ENCODE measurements around the gene BBS9. TPM values are rescaled to one million over a fixed set of nuclear protein-coding genes. Genes with fewer than 3 reads are reported as not detected.

Gene BBS9
- total and polyA plus RNA-seq, 2 donors from 2014 or later: 9.0 to 23.4 TPM

GRCh38 chr7:33334349-33334748 lies 205.0 kb downstream of the BBS9 start:
- Histone ChIP-seq H3K9ac (ENCODE audit: low read length in 3 of 3) (no peak overlapping the region), H3K27ac (ENCODE audit: low read depth in 2 of 2, low read length in 2 of 2) (no peak overlapping the region), H3K4me3 (ENCODE audit: low read length in 3 of 3) (no peak overlapping the region), H3K9me3 (ENCODE audit: control insufficient read depth in 2 of 3, insufficient read depth in 1 of 3, low read length in 3 of 3) (no peaks in the 10 kb centered on the region), H3K27me3 (ENCODE audit: control insufficient read depth, insufficient read depth, low read length) (no peaks in the 10 kb centered on the region), H3K36me3 (ENCODE audit: control insufficient read depth in 2 of 3, insufficient read depth in 3 of 3, low read length in 3 of 3) (no peaks in the 10 kb centered on the region), H3K4me1 (ENCODE audit: control insufficient read depth in 2 of 3, insufficient read depth in 2 of 3, low read depth in 1 of 3, low read length in 3 of 3) (no peaks in the 10 kb centered on the region)
- FAIRE-seq (no peak), DNase-seq (peak in 2 of 5 donors; percentile 23 to 33)
- intact Hi-C loops (cut with DNase I): no loop called here
- TF ChIP-seq CTCF (IDR thresholded peaks at IDR 0.05; ENCODE audit: borderline replicate concordance, extremely low read depth, insufficient read depth): peak; percentile 28

- TF ChIP-seq CTCF (IDR thresholded peaks at IDR 0.05; ENCODE audit: borderline replicate concordance, extremely low read depth, insufficient read depth): no peak
- no peaks in the 10 kb centered on the region for H3K27me3 ChIP-seq (ENCODE audit: control insufficient read depth, insufficient read depth, low read length)
- H3K4me3 ChIP-seq (ENCODE audit: low read length in 3 of 3): no peak overlapping the region
- no peak overlapping the region for H3K27ac ChIP-seq (ENCODE audit: low read depth in 2 of 2, low read length in 2 of 2)
- H3K36me3 ChIP-seq (ENCODE audit: control insufficient read depth in 2 of 3, insufficient read depth in 3 of 3, low read length in 3 of 3): peaks cover 0 to 2% (median 0%) of the 10 kb centered on the region in 3 donors
- H3K4me1 ChIP-seq (ENCODE audit: control insufficient read depth in 2 of 3, insufficient read depth in 2 of 3, low read depth in 1 of 3, low read length in 3 of 3): no peaks in the 10 kb centered on the region
- DNase-seq (no peak), FAIRE-seq (no peak)
- H3K9me3 ChIP-seq (ENCODE audit: control insufficient read depth in 2 of 3, insufficient read depth in 1 of 3, low read length in 3 of 3): no peaks in the 10 kb centered on the region
- H3K9ac ChIP-seq (ENCODE audit: low read length in 3 of 3): no peak overlapping the region
- intact Hi-C loops (cut with DNase I): no loop called here
These were observed 207.5 kb downstream of the BBS9 start for GRCh38 chr7:33336820-33337219.

GRCh38 chr7:33339074-33339790 lies 209.9 kb downstream of the BBS9 start:
- intact Hi-C loops (cut with DNase I): no loop called here

More at GRCh38 chr7:33339074-33339790, 209.9 kb downstream of the BBS9 start:
- no peaks in the 10 kb centered on the region for H3K27me3 ChIP-seq (ENCODE audit: control insufficient read depth, insufficient read depth, low read length)
- FAIRE-seq (no peak), DNase-seq (no peak)
- H3K4me1 ChIP-seq (ENCODE audit: control insufficient read depth in 2 of 3, insufficient read depth in 2 of 3, low read depth in 1 of 3, low read length in 3 of 3): no peaks in the 10 kb centered on the region
- no peak overlapping the region for H3K4me3 ChIP-seq (ENCODE audit: low read length in 3 of 3)
- no peak overlapping the region for H3K9ac ChIP-seq (ENCODE audit: low read length in 3 of 3)
- TF ChIP-seq CTCF (IDR thresholded peaks at IDR 0.05; ENCODE audit: borderline replicate concordance, extremely low read depth, insufficient read depth): no peak
- peaks cover 0 to 2% (median 0%) of the 10 kb centered on the region in 3 donors for H3K36me3 ChIP-seq (ENCODE audit: control insufficient read depth in 2 of 3, insufficient read depth in 3 of 3, low read length in 3 of 3)
- H3K27ac ChIP-seq (ENCODE audit: low read depth in 2 of 2, low read length in 2 of 2): no peak overlapping the region
- no peaks in the 10 kb centered on the region for H3K9me3 ChIP-seq (ENCODE audit: control insufficient read depth in 2 of 3, insufficient read depth in 1 of 3, low read length in 3 of 3)

Data from kidney (tissue), 14 donors.